Measurements from ENCODE around the gene MAPKBP1.
"Not testable (repeated sequence)": the region's sequence is repeated elsewhere in the genome, so short reads cannot be mapped to it uniquely, and the experiment has no call there.

The MAPKBP1 gene

DNA sequence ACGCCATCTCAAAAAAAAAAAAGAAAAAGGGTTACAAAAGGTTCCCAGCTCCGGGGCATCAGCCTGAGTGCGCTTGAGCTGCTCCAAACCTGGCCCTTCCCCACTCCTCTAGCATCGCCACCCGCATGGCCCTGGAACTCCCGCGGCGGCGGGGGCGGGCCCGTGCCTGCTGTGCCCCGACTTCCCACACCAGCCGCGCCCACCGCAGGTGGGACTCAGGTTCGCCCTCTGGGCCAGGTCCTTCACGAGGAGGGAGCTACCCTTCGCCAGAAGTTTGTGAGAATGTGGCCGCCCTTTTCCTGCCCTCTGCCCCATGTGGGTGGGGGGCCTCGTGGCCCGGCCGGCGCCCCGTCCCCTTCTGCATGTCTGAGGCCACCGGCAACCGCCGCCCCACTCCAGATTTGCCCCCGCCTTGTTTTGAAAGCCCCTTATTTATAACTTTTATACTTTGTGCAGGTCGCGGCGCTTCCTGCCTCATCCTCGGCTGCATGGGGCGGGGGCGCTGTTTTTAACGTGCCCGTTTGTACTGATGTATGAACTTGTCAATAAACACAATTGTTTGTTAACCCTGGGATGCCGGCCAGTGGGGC, 53.1 kb downstream of the MAPKBP1 start:
- DNase-seq, result no peak

DNA sequence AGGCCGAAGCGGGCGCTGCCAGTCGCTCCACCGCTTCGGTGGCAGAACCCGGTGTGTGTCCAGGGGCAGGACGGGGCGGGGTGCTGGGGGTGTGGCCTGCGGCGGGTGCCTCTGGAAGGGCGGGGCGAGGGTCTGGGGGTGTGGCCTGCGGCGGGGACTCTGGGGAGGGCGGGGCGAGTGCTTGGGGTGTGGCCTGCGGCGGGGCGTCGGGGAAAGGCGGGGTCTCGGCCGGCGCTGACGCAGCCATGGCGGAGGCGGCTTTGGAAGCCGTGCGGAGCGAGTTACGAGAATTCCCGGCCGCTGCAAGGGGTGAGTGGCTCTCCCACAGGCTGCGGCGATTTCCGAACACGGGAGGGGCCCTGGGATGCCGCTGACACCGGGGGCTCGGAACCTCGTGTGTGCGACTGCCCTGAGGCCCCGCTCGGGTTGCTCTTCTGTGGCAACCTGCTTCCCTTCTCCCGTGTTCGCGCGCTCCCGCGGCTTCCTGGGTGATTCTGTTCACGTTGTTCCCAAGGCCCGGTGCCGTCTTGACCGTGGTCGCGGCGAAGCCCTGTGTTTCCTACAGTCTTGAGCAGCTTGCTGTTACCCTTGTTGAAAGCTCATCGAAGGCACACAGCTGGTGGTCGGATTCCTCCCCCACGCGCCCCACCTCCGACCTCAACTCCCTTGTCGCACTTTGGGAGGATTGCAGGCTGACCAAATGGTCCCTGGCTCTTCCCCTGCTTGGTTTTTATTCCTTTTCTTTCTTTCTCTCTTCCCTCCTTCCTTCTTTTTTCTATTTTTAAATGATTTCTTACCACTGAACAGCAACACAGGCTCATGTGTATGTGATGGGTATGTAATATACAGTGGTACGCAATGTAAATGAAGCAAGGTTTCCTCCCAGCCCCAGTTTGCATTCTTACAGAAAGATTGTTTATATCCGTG, 53.9 kb downstream of the MAPKBP1 start, which contains the start of gene JMJD7:
Gene JMJD7 (plus strand): TSS at position 213 of the 927 bp plus-strand sequence. CDS start 33 bp downstream, at position 246.
- peak; percentile 95 for DNase-seq

DNA sequence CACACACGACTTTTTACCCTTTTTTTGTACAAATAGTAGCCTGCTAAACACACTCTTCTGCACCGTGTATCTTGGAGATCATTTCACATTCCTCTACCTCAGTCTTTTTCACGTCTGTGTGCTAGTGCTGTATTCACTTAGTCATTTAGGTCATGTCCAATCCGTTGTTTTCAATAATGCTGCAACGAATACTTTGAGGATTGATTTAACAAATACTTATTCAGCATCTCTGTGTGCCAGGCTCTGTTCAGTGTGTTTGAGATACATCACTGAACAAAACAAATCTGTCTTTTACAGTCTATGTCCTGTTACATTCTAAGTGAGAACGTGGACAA, 54.5 kb downstream of the MAPKBP1 start:
- no peak for DNase-seq

DNA sequence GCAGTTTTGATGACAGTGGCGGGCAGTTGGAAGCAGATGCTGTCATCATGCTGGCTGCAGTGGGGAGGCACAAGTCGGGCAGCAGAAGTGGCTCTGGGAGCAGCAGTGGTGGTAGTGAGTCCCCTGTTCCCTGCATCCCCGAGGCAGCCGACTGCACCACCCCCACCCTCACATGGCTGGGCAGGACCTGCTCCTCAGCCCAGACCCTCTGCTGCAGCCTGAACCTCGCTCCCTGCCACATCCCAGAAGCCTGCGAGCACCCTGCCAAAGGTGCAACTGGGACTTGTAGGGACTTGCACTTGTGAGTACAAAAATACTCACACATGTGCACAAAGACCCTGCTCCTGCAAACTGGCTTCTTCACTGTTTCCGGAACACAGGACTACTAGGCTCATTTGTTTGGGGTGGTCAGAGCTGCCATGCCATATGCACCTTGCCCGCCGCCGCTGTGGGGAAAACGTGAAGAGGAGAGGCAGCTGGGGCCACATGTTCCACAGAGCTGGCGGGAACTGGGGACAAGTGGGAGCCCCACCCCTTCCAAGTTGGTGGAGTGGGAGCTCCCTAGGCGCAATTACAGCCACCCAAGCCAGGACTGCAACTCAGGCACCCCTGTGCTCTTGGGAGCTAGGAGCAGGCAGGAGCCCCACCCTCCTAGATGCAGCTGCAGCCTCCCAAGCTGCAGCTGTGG, 55.8 kb downstream of the MAPKBP1 start:
- DNase-seq, result no peak

DNA sequence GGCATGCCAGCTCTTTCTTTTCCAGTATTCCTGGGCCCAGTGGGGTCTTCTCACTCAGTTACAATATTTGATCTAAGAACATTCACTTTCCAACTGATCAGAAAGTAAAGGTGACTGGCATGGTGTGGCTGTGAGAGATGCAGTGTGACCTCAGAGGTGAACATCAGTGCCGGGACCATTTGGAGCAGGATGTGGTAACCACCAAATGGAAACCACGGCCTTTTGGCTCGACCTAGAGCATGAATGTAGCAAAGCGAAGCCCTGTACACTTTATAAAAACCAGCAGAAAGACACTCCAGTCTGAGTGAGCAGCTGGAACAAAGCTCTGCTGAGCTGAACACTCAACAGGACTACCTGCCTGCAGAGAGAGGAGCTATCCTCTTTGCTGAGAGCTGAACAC, 57.0 kb downstream of the MAPKBP1 start:
- not testable (repeated sequence) for DNase-seq

DNA sequence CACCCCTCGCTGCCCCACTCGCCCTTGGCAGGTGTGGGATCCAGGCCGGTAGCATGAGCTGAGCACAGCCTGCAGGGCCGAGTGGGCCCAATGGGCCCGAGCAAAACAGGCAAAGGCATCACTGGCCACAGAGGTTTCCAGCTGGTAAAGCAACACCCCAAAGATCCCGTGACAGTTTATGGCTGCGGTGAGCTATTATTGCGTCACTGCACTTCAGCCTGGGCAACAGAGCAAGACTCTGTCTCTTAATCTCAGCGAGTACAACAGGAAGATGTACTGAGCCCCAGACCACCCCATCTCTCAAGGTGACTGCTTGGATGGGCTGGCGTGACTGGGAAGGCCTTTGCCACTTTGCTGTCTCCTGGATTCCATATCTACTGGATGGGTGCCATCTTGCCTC, 57.9 kb downstream of the MAPKBP1 start:
- no peak for DNase-seq

DNA sequence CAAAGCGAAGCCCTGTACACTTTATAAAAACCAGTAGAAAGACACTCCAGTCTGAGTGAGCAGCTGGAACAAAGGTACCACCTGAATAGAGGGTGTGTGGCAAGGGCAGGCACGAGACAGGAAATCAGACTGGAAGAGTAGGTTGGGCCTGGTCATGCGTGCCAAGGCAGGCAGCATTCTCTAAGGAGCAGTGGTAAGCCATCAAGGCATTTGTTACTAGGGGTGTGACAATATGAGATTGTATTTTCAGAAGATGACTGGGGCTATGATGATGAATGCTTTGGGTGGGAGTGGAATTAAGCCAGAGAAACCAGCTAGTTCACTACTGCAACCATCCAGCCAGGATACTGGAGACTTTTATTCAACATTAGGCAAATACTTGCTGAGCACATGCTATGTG, 58.6 kb downstream of the MAPKBP1 start:
- DNase-seq, result no peak

DNA sequence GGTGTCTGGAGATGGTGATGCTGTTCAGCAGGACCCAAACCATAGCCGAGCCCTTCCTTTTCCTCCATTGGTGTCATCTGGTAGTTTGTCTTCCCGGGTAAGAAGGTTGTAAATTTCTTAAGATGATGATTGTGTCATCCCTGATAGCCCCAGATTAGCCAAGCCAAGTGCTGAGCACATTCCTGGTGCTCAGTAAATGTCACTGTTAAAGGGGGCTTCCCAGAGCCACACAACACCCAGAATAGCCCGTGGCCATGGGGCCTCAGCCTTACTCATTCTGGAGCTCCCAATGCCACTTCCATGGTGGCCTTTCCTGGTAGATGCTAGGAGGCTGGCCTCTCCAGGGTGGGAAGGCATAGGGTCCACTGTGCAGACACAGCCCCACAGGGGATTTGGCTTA, 59.8 kb downstream of the MAPKBP1 start:
- no peak for DNase-seq

DNA sequence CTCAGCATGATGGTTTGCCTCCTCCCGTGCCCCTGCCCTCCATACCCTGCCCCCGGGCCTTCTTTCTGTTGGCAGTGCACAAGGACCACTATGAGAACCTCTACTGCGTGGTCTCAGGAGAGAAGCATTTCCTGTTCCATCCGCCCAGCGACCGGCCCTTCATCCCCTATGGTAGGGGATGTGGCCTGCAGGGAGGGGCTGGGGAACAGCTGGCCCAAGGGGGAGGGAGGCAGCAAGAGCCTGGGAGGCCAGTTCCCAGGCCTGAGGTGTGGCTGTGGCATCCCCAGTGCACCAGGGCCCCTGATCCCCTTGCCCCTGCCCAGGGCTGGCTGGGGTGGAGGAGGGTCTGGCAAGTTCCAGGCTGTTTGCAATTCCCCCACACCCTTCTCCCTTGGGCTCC, 61.8 kb downstream of the MAPKBP1 start:
- DNase-seq, result no peak

DNA sequence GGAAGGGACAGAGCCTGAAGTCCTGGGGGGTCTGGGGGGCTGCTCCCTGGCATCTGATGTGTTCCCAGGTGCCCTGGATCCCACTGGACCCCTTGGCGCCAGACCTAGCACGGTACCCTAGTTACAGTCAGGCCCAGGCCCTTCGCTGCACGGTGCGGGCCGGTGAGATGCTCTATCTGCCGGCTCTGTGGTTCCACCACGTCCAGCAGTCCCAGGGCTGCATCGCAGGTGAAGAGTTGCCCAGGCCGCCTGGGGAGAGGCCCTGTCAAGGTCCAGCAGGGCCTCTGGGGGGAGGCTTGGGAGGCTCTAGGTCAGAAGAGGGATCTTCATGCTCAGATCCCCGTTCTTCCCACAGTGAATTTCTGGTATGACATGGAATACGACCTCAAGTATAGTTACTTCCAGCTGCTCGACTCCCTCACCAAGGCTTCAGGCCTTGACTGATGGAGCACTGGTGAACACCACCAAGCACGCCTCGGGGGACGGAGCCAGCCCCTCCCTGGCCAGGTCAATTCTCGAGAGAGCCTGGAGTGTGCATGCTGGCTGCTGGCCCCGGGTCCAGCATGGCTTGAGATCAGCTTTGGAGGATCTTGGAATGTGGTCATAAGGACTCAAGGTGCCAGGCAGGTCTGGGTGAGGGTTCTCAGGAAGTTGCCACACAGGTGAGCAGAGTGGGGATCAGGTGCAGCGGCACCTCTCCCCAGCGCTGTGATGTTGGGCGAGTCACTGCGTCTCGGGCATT, 62.6 kb downstream of the MAPKBP1 start:
- DNase-seq, result no peak

DNA sequence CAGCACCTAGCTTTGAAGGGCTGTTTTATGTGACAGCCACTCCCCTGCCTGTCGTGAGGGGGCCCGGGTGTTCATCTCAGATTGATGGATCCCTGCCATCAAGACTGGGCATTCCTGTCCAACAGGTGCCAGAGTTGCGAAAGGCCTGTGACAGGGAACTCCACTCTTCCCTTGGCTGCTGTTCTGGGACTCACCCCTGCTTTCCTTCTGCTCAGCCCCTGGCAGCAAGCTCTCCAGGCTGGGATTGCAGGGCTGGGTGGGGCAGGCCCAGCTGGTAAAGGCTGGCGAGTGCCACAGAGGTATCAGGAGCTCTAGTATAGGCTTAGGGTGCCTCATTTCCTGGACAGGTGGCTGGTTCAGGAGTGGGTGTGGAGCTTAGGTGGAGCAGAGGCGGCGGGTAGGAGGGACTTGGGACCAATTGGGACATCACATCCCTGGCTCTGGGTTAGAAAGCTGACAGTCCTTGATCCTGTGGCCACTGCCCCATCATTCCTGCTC, 64.2 kb downstream of the MAPKBP1 start, which contains the start of gene PLA2G4B:
Gene PLA2G4B (plus strand): TSS at position 448 of the 498 bp plus-strand sequence. CDS start 67 bp downstream, outside the sequence.
- no peak for DNase-seq

DNA sequence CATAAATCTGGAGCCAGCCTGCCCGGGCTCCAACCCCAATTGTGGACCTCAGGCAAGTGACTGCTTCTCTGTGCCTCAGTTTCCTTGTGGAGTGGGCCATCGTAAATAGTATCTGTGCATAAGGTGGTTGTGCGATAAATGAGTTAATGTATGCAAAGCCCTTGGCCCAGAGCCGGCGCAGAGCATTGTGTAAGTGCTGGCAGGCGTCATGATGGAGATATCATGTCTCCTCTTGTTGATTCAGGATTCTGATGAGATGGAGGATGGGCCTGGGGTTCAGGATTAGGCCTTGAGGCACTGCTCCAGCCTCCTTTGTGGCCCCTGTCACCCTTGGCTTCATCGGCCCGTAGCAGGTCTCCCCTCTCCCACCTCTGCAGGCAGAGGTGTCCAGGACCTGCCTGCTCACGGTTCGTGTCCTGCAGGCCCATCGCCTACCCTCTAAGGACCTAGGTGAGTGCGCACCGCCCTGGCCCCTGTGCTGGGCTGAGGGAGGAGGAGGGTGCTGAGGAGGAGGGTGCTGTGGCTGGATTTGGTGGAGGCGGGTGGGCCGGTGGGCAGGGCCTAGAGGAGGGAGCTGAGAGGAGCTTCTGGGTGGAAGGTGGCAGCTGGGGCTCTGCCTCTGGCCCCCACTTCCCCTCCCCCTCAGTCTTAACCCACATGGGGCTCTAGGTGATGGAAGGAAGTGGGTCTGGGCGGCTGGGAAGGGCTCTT, 65.7 kb downstream of the MAPKBP1 start:
- DNase-seq, result no peak

DNA sequence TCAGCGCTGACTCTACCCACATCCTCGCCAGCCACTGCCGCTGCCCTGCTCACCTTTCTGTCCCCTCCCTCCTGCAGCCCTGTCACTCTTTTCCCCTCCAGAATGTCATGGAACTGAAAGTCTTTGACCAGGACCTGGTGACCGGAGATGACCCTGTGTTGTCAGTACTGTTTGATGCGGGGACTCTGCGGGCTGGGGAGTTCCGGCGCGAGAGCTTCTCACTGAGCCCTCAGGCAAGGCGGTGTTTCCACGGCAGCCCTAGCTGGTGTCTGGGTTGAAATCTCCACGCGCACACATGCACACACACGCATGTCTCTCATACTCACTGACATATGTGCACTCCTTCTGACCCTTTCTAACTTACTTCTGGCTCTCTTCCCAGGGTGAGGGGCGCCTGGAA, 66.4 kb downstream of the MAPKBP1 start:
- no peak for DNase-seq

DNA sequence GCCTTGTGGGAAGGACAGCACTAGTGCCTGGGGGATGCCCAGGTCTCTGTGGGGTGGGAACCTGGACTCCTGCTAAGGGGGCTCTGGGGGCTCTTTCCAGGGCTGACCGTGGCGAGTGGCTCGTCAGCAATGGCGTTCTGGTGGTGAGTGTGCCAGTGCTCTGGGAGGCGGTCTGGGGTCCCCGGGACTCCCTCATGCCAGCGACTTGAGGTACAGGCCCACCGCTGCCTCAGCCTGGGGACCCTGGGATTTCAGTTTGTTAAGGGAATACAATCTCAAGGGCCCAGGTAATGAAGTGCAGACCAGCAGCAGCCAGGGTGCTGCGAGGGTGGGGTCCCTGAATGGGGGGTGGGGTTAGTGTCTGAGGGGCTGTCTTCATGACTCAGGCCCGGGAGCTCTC, 66.8 kb downstream of the MAPKBP1 start:
- no peak for DNase-seq

DNA sequence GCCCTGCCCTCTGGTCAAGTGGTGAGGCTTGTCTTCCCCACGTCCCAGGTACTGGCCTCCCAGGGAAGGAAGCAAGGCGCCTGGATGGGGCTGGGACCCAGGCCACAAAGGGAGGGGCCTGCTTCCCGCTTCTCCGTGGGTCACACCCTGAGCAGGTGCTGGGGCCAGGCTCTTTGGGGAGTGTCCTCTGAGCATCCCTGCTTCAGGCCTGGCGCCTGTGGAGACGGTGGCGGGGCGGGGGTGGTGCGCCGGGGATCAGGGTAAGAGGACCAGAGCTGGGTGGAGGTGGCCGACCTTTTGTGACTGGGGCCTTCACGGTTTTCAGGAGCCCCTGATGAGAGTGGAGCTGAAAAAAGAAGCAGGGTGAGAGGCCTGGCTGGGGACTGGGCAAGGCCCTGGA, 67.9 kb downstream of the MAPKBP1 start:
- no peak for DNase-seq

DNA sequence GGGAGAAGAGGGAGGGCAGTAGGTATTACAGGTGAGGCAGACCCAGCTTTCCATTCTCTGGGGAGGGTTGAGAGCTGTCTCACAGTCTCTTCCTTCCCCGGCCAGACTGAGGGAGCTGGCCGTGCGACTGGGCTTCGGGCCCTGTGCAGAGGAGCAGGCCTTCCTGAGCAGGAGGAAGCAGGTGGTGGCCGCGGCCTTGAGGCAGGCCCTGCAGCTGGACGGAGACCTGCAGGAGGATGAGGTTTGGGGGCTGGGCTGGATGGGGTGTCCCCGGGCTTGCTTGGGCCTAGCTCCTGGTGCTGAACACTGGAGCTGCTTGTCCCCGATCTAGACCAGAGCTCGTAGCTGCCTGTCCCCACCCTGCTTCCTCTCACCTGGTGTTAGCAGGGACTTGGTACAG, 69.3 kb downstream of the MAPKBP1 start:
- no peak for DNase-seq

DNA sequence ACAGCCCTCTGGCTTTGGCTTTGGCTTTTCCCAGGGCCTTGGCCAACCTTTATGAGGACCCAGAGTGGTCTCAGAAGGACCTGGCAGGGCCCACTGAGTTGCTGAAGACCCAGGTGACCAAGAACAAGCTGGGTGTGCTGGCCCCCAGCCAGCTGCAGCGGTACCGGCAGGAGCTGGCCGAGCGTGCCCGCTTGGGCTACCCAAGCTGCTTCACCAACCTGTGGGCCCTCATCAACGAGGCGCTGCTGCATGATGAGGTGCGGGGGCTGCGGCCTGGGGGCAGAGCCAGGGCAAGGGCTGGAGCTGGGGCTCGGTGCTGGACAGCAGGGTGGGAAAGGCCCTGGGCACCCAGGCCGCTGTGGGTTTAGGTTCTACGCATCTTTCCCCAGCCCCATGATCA, 70.5 kb downstream of the MAPKBP1 start:
- no peak for DNase-seq

DNA sequence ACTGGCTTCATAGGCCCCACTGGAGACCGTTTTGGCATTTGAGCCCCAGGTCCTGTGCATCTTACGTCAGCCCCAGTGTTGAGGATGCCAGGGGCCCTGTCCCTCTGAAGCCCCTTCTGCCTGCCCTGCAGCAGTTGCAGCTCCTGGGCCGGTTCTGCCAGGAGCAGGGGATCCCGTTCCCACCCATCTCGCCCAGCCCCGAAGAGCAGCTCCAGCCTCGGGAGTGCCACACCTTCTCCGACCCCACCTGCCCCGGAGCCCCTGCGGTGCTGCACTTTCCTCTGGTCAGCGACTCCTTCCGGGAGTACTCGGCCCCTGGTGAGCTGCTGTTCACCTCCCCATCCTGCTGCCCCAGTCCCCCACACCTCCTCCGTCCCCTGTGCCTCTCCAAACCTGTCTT, 72.9 kb downstream of the MAPKBP1 start:
- DNase-seq, result no peak

DNA sequence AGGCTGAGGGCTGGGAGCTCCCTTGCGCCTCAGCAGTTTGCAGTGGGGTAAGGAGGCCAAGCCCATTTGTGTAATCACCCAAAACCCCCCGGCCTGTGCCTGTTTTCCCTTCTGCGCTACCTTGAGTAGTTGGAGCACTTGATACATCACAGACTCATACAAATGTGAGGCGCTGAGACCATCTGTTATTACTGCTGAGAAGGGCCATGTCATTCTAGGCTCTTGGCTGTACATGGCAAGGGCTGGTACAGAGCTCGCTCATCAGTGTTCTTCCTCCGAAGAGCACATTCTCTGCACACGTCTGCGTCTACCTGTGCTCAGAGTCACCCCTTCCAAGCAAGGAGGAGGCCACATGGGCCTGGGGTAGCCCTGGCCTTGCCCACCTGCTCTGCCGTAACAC, 73.7 kb downstream of the MAPKBP1 start:
- no peak for DNase-seq

DNA sequence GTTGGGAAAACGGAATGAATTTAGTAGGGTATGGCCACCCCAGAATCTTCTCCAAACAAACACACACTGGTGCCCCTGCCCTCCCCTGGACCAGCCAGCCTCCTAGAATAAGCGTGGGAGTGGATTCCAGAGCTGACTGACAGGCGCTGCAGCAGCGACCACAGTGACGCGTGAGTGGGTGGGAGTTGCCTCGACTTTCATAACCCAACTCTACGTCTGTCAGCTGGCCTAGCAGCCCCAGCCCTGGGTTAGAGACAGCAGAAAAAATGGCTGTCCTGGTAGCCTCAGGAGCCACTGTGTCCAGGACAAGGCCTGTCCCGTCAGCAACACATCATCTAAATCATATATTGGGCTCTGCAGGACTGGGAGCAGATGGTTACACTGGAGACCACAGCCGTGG, 74.3 kb downstream of the MAPKBP1 start:
- DNase-seq, result no peak

DNA sequence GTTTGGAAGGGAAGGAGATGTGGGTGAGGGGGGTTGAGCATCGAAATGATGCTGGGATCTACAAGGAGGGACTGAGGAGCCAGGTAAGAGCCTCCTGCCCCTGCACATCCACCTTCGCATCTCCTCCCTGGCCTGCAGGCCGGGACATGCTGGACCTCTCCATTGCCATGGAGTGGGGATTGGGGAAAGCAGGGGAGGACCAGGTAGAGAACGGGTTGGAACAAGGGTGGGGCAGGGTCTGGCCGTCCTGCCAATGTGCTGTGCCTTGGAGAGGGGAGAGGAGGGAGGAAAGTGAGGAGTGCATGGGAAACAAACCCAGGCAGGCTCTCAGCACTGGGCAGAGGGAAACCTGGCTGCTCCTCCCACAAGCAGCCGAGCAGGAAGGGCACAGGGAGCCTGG, 74.9 kb downstream of the MAPKBP1 start:
- DNase-seq, result no peak

DNA sequence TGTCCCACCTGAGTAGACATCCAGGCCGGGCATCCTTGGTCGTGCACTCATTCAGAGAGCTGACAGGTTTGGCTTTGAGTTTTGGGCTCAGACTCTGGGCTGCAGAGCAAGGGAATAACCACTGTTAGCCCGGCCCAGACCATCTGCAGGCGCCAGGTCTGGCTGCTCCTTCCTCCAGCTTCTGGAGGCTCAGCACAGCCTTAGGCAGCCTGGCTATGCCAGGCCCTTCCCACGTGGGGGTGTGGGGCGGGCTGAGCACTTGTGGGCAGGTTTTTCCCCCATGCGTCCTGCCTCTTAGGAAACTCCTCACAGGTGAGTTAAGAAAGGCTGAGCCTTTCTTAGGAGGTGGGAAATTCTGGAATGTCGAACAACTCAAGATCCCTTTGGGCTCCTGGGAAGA, 75.6 kb downstream of the MAPKBP1 start:
- DNase-seq, result no peak
